ENCODE results near the gene OR2T8.

The OR2T8 gene

GRCh38 chr1:247919952-247920351 is at the start of gene OR2T8:
Gene OR2T8, plus strand, starts transcription at chr1:247920252. Its CDS starts 766 bp downstream, at chr1:247921018.
- DNase-seq: no peak

- no peak for DNase-seq
These were observed 36.7 kb upstream of the OR2T8 start for GRCh38 chr1:247883346-247883745.

- no peak for DNase-seq
These were observed 35.1 kb upstream of the OR2T8 start for GRCh38 chr1:247884797-247885413.

- DNase-seq: no peak
These were observed 24.9 kb upstream of the OR2T8 start, which contains the start of gene OR2W3 for GRCh38 chr1:247895163-247895637. Gene OR2W3, plus strand, starts transcription at chr1:247895587. Its CDS starts 0 bp downstream, at chr1:247895587.

GRCh38 chr1:247895976-247896375 is 24.1 kb upstream of the OR2T8 start:
- no peak for DNase-seq

GRCh38 chr1:247904122-247904521 is 15.9 kb upstream of the OR2T8 start:
- no peak for DNase-seq

- no peak for DNase-seq
These were observed 14.9 kb upstream of the OR2T8 start for GRCh38 chr1:247905181-247905580.

GRCh38 chr1:247905910-247906503 is 14.0 kb upstream of the OR2T8 start:
- DNase-seq: no peak

- peak; percentile 28 for DNase-seq
These were observed 13.5 kb upstream of the OR2T8 start for GRCh38 chr1:247906504-247907047.

GRCh38 chr1:247908766-247909165 is 11.3 kb upstream of the OR2T8 start:
- DNase-seq: no peak

- DNase-seq: no peak
These were observed 6.3 kb upstream of the OR2T8 start for GRCh38 chr1:247913786-247914185.

- DNase-seq: no peak
These were observed 5.0 kb upstream of the OR2T8 start for GRCh38 chr1:247914941-247915662.

- no peak for DNase-seq
These were observed 3.9 kb downstream of the OR2T8 start for GRCh38 chr1:247923941-247924340.

- DNase-seq: no peak
These were observed 4.8 kb downstream of the OR2T8 start, which contains the start of gene OR2AJ1 for GRCh38 chr1:247924868-247925267. Gene OR2AJ1, plus strand, starts transcription at chr1:247924889. Its CDS starts 8,880 bp downstream, at chr1:247933769.

GRCh38 chr1:247933989-247934388 is 13.9 kb downstream of the OR2T8 start:
- no peak for DNase-seq

GRCh38 chr1:247935781-247936180 is 15.7 kb downstream of the OR2T8 start:
- no peak for DNase-seq

- no peak for DNase-seq
These were observed 16.4 kb downstream of the OR2T8 start for GRCh38 chr1:247936415-247936814.

- peak; percentile 95 for DNase-seq
These were observed 17.1 kb downstream of the OR2T8 start for GRCh38 chr1:247936965-247937734.

GRCh38 chr1:247942624-247943023 is 22.6 kb downstream of the OR2T8 start:
- DNase-seq: no peak

- DNase-seq: no peak
These were observed 28.5 kb downstream of the OR2T8 start, which contains the start of gene OR2L8 for GRCh38 chr1:247948558-247948957. Gene OR2L8, plus strand, starts transcription at chr1:247948858. Its CDS starts 0 bp downstream, at chr1:247948858.

- DNase-seq: no peak
These were observed 33.4 kb downstream of the OR2T8 start for GRCh38 chr1:247953408-247953807.

- DNase-seq: no peak
These were observed 41.7 kb downstream of the OR2T8 start for GRCh38 chr1:247961791-247962190.
